ENCODE results near the gene BAHCC1. TPM values are rescaled to one million over a fixed set of nuclear protein-coding genes. Genes with fewer than 3 reads are reported as not detected.

Gene BAHCC1
- total and polyA plus RNA-seq, 2 donors: 5.8 to 7.3 TPM

DNA sequence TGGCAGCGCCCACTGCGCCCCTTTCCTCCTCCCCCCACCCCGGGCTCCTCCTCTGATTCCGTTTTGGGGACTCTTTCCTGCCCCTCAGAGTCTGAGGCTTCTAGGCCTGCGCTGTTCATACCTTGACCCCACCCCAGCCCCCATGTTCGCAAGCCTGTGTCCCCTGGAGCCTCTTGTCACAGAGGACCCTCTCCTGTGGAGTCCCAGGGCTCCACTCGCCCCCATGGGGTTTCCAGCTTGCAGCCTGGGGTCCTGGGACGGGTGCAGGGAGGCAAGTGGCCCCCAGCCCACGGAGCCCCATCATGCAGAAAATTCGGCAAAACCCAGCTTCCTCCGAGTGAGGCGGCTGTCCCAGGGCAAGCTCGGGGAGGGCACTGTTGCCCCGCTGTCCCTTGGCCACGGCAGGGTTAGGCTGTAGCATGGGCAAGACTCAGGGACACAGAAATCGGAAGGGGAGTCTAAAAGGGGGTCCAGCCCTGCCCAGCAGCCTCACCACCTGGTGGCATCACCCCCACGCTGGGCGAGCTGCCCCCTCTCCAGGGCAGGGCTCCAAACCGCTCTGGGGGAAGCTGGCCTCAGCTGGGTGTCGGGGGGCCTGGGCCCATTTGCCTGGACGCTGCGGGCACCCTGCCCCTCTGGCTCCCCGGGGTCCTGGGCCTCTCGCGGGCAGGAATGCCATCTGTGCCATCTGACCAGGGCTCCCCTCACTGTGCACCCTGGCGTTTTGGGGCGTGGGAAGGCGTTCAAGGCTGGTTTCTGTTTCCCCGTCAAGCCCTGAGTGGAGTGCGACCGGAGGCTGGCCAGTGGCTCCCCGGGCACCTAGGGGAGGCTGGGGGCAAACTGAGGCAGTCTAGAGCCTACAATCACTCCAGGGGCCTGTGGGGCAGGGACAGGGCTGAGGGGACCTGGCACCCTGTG is 11.5 kb upstream of the BAHCC1 start:
- Histone ChIP-seq H3K4me3 (ENCODE audit: low read length in 2 of 2) (no peak overlapping the region), H3K4me1 (ENCODE audit: control insufficient read depth in 2 of 2, insufficient read depth in 2 of 2, low read length in 2 of 2) (peaks cover 8 to 19% of the 10 kb centered on the region in 2 donors), H3K27ac (ENCODE audit: low read depth in 1 of 2, low read length in 1 of 2) (no peak overlapping the region), H3K36me3 (ENCODE audit: control insufficient read depth in 2 of 2, insufficient read depth in 2 of 2, low read length in 1 of 2) (no peaks in the 10 kb centered on the region), H3K27me3 (ENCODE audit: control insufficient read depth in 2 of 2, insufficient read depth in 1 of 2, low read length in 1 of 2) (peaks cover 33 to 70% of the 10 kb centered on the region in 2 donors), H3K9me3 (ENCODE audit: control insufficient read depth in 2 of 2, insufficient read depth in 1 of 2, low read length in 1 of 2) (no peaks in the 10 kb centered on the region)
- 94% methylated on average over 32 of the region's 32 CpGs for WGBS
- DNase-seq (ENCODE audit: low read depth in 6 of 9, low spot score in 9 of 9): no peak

DNA sequence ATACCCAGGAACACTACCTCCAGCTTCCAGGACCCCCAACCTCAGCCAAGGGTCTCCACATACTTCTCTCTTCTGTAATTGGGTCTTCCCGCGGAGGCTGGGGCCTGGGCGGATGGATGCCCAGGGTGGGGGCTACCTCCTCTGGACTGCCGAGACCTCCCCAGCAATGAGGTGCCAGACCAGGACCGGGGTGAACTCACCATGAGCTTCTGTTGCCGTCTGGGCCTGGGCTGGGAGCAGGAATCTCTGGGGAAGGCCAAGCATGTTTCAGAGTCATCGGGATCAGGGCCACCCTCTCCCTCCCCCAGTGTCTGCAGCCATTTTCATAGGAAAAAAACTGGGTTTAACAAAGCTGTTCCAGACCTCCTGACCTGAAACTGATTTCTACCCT is 10.3 kb upstream of the BAHCC1 start:
- H3K4me3 ChIP-seq (ENCODE audit: low read length in 2 of 2): no peak overlapping the region
- no peak for DNase-seq (ENCODE audit: low read depth in 6 of 9, low spot score in 9 of 9)
- peaks cover 38 to 75% of the 10 kb centered on the region in 2 donors for H3K27me3 ChIP-seq (ENCODE audit: control insufficient read depth in 2 of 2, insufficient read depth in 1 of 2, low read length in 1 of 2)
- H3K4me1 ChIP-seq (ENCODE audit: control insufficient read depth in 2 of 2, insufficient read depth in 2 of 2, low read length in 2 of 2): peaks cover 8 to 21% of the 10 kb centered on the region in 2 donors
- no peak overlapping the region for H3K27ac ChIP-seq (ENCODE audit: low read depth in 1 of 2, low read length in 1 of 2)
- WGBS: 98% methylated on average over 7 of the region's 7 CpGs
- H3K9me3 ChIP-seq (ENCODE audit: control insufficient read depth in 2 of 2, insufficient read depth in 1 of 2, low read length in 1 of 2): no peaks in the 10 kb centered on the region
- H3K36me3 ChIP-seq (ENCODE audit: control insufficient read depth in 2 of 2, insufficient read depth in 2 of 2, low read length in 1 of 2): no peaks in the 10 kb centered on the region

DNA sequence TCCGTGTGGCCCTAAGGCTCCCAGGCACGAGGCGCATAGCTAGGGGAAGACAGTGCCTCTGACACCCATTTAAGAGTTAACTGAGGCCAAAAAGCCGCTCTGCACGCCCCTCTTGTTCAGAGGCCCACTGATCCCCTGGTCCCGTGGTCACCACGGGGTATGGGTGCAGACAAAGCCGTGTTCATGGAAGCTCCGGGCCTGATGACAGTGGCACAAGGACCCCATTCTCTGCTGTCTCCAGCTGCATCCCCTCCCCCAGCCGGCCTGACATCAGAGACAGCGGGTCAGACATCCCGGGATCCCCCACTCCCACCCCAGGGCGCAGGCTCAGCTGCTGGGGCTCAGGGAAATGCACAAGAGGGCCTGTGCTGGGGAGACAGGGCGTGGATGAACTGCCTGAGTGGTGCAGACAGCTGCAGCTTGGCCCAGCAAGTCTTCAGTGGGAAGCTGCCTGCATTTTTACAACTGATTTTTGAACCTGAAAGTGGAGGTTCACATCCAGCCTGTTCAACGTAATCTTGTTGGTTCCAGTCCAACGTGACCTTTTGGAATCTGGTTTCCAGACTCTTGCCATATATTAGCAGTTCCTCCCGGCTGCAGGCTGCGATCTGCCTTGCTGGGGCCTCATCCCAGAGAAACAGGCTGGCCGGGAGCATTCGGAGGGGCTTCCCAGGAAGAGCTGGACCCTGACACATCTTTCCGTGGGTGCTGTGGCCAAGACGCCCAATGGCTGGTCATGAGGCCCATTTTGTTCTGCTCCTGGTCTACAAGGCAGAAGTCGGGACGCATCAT is 9.7 kb upstream of the BAHCC1 start:
- no peaks in the 10 kb centered on the region for H3K36me3 ChIP-seq (ENCODE audit: control insufficient read depth in 2 of 2, insufficient read depth in 2 of 2, low read length in 1 of 2)
- no peak overlapping the region for H3K4me3 ChIP-seq (ENCODE audit: low read length in 2 of 2)
- 95% methylated on average over 24 of the region's 24 CpGs for WGBS
- H3K27me3 ChIP-seq (ENCODE audit: control insufficient read depth in 2 of 2, insufficient read depth in 1 of 2, low read length in 1 of 2): peaks cover 38 to 81% of the 10 kb centered on the region in 2 donors
- H3K4me1 ChIP-seq (ENCODE audit: control insufficient read depth in 2 of 2, insufficient read depth in 2 of 2, low read length in 2 of 2): peaks cover 8 to 27% of the 10 kb centered on the region in 2 donors
- no peak overlapping the region for H3K27ac ChIP-seq (ENCODE audit: low read depth in 1 of 2, low read length in 1 of 2)
- DNase-seq (ENCODE audit: low read depth in 6 of 9, low spot score in 9 of 9): no peak
- H3K9me3 ChIP-seq (ENCODE audit: control insufficient read depth in 2 of 2, insufficient read depth in 1 of 2, low read length in 1 of 2): no peaks in the 10 kb centered on the region

GRCh38 chr17:81386141-81386645 is 9.1 kb upstream of the BAHCC1 start:
- no peak for DNase-seq (ENCODE audit: low read depth in 6 of 9, low spot score in 9 of 9)
- no peaks in the 10 kb centered on the region for H3K9me3 ChIP-seq (ENCODE audit: control insufficient read depth in 2 of 2, insufficient read depth in 1 of 2, low read length in 1 of 2)
- peaks cover 8 to 34% of the 10 kb centered on the region in 2 donors for H3K4me1 ChIP-seq (ENCODE audit: control insufficient read depth in 2 of 2, insufficient read depth in 2 of 2, low read length in 2 of 2)
- 53% methylated on average over 15 of the region's 15 CpGs for WGBS
- H3K27me3 ChIP-seq (ENCODE audit: control insufficient read depth in 2 of 2, insufficient read depth in 1 of 2, low read length in 1 of 2): peaks cover 39 to 82% of the 10 kb centered on the region in 2 donors
- H3K4me3 ChIP-seq (ENCODE audit: low read length in 2 of 2): peak overlapping the region in 1 of 2 donors; percentile 56
- no peak overlapping the region for H3K27ac ChIP-seq (ENCODE audit: low read depth in 1 of 2, low read length in 1 of 2)
- no peaks in the 10 kb centered on the region for H3K36me3 ChIP-seq (ENCODE audit: control insufficient read depth in 2 of 2, insufficient read depth in 2 of 2, low read length in 1 of 2)

DNA sequence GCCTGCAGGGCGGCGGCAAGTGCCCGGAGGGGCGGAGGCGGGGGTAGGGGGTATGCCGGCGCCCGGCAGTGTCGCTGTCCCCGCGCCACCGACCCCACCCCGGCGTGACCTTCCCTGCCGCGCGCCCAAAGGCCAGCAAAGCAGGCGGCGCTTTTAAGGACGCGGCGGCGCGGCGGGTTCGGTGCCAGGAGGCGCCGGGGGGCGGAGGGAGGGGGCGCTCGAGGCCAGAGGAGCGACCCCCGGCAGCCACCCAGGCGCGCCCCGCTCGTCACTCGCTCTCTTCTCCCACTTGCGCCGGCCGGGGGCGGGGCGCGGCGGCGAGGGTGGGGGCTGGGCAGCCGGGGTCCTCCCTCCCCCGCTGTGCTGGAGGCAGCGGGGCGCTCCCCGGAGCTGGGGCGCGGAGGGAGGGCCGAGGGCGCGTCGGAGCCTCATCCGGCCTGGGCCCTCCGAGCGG is 8.6 kb upstream of the BAHCC1 start:
- peak in 1 of 9 donors; percentile 45 for DNase-seq (ENCODE audit: low read depth in 6 of 9, low spot score in 9 of 9)
- peaks cover 44 to 85% of the 10 kb centered on the region in 2 donors for H3K27me3 ChIP-seq (ENCODE audit: control insufficient read depth in 2 of 2, insufficient read depth in 1 of 2, low read length in 1 of 2)
- whole genome bisulfite sequencing: under 1% methylated on average over 60 of the region's 60 CpGs
- peaks cover 0 to 4% of the 10 kb centered on the region in 2 donors for H3K36me3 ChIP-seq (ENCODE audit: control insufficient read depth in 2 of 2, insufficient read depth in 2 of 2, low read length in 1 of 2)
- H3K9me3 ChIP-seq (ENCODE audit: control insufficient read depth in 2 of 2, insufficient read depth in 1 of 2, low read length in 1 of 2): no peaks in the 10 kb centered on the region
- peak overlapping the region in 1 of 2 donors; percentile 67 for H3K27ac ChIP-seq (ENCODE audit: low read depth in 1 of 2, low read length in 1 of 2)
- peak overlapping the region in 1 of 2 donors; percentile 56 for H3K4me3 ChIP-seq (ENCODE audit: low read length in 2 of 2)
- peaks cover 8 to 39% of the 10 kb centered on the region in 2 donors for H3K4me1 ChIP-seq (ENCODE audit: control insufficient read depth in 2 of 2, insufficient read depth in 2 of 2, low read length in 2 of 2)

- Histone ChIP-seq H3K36me3 (ENCODE audit: control insufficient read depth in 2 of 2, insufficient read depth in 2 of 2, low read length in 1 of 2) (peaks cover 0 to 5% of the 10 kb centered on the region in 2 donors), H3K27ac (ENCODE audit: low read depth in 1 of 2, low read length in 1 of 2) (peak overlapping the region; percentile 41 to 67), H3K4me3 (ENCODE audit: low read length in 2 of 2) (peak overlapping the region; percentile 43 to 56), H3K27me3 (ENCODE audit: control insufficient read depth in 2 of 2, insufficient read depth in 1 of 2, low read length in 1 of 2) (peaks cover 44 to 92% of the 10 kb centered on the region in 2 donors), H3K9me3 (ENCODE audit: control insufficient read depth in 2 of 2, insufficient read depth in 1 of 2, low read length in 1 of 2) (no peaks in the 10 kb centered on the region), H3K4me1 (ENCODE audit: control insufficient read depth in 2 of 2, insufficient read depth in 2 of 2, low read length in 2 of 2) (peaks cover 8 to 46% of the 10 kb centered on the region in 2 donors)
- 15% methylated on average over 96 of the region's 96 CpGs for WGBS
- peak in 1 of 9 donors; percentile 54 for DNase-seq (ENCODE audit: low read depth in 6 of 9, low spot score in 9 of 9)
Observed at GRCh38 chr17:81387100-81388090, 7.9 kb upstream of the BAHCC1 start.

- H3K4me1 ChIP-seq (ENCODE audit: control insufficient read depth in 2 of 2, insufficient read depth in 2 of 2, low read length in 2 of 2): peaks cover 8 to 53% of the 10 kb centered on the region in 2 donors
- H3K27ac ChIP-seq (ENCODE audit: low read depth in 1 of 2, low read length in 1 of 2): no peak overlapping the region
- H3K27me3 ChIP-seq (ENCODE audit: control insufficient read depth in 2 of 2, insufficient read depth in 1 of 2, low read length in 1 of 2): peaks cover 48 to 97% of the 10 kb centered on the region in 2 donors
- peaks cover 0 to 5% of the 10 kb centered on the region in 2 donors for H3K36me3 ChIP-seq (ENCODE audit: control insufficient read depth in 2 of 2, insufficient read depth in 2 of 2, low read length in 1 of 2)
- DNase-seq (ENCODE audit: low read depth in 6 of 9, low spot score in 9 of 9): no peak
- 93% methylated on average over 14 of the region's 14 CpGs for WGBS
- H3K4me3 ChIP-seq (ENCODE audit: low read length in 2 of 2): peak overlapping the region in 1 of 2 donors; percentile 56
- H3K9me3 ChIP-seq (ENCODE audit: control insufficient read depth in 2 of 2, insufficient read depth in 1 of 2, low read length in 1 of 2): no peaks in the 10 kb centered on the region
Observed at GRCh38 chr17:81388091-81388611, 7.1 kb upstream of the BAHCC1 start.
